ENCODE measurements around the gene IAPP.
"Not testable (repeated sequence)": the region's sequence is repeated elsewhere in the genome, so short reads cannot be mapped to it uniquely, and the experiment has no call there.

The IAPP gene

DNA sequence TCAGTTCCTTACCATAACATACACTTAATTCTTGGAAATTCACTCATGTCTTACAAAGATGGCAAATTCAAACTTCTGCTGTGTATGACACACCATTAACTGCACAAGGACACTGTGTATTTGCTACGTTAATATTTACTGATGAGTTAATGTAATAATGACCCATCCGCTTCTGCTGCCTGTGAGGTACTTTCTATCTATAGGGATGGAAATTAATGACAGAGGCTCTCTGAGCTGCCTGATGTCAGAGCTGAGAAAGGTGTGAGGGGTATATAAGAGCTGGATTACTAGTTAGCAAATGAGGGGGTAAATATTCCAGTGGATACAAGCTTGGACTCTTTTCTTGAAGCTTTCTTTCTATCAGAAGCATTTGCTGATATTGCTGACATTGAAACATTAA is at the start of gene IAPP:
Gene IAPP, plus strand, starts transcription at position 301 of the 400 bp plus-strand sequence. CDS start 450 bp downstream, outside the sequence.
- no peak for DNase-seq

DNA sequence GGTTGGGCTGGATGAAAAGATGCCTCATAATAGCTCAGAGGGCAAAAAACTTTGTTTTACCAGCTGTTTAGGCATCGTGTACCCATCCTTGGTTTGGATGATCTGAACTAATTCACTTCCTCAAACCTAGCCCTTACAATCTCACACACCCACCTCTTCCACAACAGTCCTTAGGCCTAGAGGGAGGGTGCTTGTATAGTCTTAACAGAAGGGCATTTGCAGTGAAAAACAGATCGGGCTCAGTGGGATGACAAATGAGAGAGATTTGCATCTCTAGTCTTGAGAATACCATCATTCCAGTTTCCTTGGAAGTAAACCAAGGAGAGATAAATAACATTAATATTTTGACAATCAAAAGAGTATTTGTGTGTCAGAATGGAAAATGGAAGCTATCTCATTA is 49.0 kb upstream of the IAPP start:
- DNase-seq: no peak

DNA sequence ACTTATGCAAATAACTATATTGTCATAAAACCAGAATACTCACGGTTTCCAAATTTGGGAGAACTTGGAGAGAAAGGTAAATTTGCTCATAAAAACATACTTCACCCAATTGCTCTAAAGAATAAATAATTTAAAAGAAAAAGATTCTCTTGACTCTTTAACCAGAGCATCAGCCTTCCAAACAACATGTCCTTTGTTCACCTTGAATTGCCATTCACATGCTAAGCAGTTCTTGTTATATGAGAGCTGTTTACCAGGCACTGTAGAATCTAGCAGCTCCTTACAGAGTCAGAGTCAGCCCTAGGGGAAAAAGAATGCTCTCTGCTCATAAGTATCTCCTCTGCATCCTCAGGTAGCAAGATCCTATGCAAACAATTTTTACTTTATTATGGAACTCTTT is 48.2 kb upstream of the IAPP start:
- DNase-seq: no peak

DNA sequence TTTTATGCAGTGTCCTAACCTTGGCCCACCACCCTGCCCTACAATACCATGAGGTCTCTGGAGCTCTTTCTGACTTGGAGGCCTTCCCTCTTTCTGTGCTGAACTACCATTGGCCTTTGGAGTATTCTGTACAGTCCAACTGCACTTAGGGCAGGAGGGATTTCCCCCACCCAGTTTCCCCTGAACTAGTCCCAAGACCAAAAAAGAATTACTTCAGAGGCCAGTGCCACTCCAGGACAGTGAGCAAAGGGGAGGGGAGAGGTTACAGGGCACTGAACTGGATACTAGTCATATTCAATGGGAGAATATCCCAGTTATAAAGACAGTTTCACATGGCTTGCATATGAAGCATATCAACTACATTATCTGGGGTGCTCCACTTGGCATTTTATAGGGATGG is 44.1 kb upstream of the IAPP start:
- no peak for DNase-seq

DNA sequence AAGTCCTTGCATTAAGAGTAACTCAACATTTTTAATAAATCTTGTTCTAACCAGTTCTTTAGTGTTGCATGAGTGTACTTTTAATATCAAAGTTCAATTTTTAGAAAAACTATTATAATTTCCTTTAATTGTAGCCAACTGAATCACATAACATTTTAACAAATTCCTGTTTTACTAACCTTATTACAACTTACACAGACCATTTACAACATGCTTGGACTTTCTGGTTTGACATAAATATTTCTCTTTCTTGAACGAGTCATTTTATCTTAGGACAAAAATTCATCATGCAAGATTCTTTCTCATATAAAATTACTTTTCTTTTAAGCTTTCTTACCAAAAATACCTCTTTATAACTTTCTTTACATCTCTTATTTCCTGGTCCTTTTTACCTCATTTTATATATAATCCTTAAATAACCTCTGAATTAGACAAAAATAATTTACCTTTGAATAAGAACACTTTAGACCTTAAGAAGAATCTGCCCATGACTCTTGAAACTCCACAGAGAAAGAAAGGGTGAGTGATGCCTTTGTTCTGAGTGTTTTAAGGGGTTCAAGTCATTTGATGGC is 41.9 kb upstream of the IAPP start:
- DNase-seq: no peak

DNA sequence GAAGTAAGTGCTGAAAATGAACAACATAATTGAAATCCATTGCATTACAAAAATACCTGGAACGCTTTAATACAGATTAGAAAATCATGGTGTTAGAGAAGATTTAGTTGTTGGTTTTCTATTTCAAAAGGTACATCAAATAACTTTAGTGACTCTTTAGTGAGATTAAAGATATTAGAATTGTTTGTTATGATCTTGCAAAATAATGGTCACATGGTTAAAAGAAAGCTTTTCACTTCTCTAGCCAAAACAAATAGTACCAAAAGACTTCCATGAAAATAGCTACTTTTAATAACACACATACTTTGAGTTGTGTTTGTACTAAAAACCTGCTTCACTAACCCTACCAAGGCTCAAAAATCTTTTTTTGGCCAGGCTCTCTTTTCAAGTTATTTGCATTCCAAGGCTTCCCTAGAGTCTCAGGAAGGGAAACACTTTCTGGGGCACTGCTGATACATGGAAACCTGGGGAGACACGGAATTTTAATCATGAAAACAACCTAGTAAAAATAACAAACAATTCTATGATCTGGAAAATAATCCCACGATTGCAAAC is 37.9 kb upstream of the IAPP start, which contains the start of gene SLCO1A2:
Gene SLCO1A2, minus strand, starts transcription at position 147 of the 555 bp plus-strand sequence. CDS start 270 bp downstream, outside the sequence.
- DNase-seq: no peak

DNA sequence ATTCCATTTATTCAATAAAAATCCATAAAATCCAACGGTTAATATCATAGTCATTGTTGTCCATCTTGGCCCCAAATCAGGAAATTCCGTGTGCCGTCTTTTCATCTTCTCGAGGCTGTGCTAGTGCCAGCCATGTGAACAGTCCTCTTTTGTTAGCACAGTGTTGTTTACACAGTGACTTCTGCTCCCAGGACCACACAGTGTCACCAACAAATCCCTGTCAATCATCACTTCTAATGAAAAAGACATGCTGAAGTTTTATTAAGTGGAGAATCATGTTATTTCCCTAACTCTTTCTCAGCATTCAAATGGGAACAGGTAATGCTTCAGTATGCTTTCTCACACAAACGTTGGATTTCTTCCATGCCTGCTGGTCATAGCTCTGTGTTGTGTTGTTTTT is 36.0 kb upstream of the IAPP start:
- no peak for DNase-seq

DNA sequence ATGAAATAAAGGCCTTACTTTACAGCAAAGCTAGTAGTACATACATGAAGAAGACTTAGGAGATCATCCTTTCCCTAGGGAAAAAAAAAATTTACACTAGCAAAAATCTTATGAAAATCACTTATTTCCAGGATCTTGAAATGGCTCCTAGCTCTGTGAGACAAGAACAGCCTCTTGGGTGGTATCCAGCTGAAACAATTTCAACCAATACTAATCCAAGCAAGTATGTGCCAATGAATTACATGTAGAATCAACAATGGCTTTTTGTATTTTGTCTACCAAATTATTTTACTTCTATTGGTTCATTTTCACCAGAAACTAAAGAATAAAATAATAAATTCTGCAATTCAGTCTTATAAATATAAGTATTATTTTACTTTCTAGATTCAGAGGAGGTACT is 35.2 kb upstream of the IAPP start:
- DNase-seq: no peak

DNA sequence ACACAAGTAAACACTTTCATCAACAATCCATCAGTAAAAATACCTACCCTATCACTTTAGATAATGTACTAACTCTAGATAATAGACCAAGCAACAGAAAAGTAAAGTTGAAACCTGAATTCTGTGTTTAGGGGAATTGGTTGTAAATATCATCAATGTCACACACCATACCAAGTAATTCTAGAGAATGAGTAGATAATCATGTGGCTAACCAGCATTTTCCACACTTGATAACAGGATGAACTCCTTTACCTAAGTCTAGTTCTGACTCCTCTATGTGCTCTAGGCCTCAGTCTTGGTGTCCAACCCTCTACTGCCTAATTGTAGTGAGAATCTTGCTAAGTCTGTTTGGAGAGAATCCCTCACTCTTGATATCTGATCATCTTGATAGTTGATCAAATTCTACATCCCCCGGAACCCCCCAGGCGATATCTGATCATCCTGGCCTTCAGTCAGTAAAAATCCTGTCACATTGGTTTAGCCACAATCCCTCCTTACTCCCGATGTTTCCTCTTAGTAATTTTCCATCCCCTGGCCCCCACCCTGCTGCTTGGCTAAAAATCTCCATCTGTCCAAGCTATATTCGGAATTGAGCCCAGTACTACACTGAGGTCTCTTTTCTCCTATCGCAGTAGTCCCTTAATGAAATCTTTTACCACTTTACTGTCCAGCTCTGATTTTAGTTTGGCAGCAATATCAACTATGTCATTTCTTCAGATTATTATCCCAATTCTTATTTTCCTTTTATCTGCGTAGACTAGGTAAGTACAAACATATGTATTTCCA is 34.5 kb upstream of the IAPP start:
- no peak for DNase-seq

DNA sequence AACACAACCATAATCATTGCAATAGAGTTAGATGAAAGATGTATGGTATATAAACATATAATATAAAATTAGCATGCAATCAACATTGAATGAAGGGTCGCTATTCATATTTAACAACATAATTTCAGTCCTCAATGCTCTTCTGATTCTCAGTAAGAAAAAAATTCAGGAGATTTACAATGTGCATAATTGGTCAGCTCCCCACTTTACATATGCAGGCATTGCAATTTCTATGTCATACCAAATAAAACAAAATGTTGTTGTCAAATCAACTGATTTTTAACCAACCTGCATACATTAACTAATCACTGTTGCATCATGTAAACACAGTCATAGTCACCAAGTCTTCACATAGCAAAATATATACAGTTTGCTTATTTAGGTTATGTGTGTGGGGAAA is 32.8 kb upstream of the IAPP start:
- DNase-seq: no peak

DNA sequence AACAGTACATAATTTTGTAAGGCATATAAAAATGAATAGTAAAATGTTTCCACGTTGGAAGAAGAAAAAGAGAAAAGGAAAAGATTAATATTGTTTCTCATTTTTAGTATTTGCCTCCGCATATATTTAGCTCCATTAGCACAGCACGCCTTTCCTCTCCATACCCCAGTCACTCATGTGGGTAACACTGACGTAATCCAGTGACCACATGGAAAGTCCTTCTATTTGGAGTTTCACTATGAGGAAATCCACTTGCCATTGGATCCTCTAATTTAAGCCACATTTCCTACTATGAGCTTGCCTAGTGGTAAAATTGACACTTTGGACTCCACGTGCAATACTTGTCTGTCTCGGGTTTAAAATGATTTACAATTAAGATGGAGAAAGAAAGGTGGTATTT is 32.3 kb upstream of the IAPP start:
- no peak for DNase-seq

DNA sequence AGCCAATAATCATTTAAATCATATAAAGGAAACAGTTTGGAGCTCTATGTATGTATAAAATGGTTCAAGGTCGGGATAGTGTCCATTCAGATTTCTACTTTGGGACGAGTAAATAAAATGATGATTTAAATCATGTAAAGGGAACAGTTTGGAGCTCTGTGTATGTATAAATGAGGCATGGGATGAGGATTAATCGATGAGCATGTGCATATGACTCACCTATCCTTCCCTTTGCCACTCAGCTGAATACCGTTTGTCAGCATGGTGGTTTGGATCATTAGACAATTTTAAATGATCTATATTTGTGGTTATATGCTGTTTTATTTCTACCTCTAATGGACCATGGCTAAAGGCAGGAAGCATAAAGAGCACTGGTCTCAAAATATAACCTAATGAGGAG is 30.9 kb upstream of the IAPP start:
- no peak for DNase-seq

DNA sequence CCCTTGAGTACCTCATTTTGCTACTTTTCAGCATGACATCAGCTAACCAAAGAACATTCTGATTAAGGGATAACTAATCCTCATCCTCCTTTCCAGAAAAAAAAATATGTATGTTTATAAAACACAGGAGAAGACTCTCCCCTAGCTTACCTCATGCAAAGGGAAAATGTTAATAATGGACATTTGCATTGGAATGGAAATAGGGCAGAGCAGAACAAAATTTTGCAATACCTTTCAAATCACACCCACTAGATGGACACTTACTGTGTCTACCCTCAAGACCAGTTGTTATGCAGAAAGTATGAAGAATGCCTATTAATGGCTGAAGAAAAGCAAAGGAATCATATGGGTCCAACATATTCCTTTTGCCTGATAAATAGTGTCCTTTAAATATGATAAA is 29.1 kb upstream of the IAPP start:
- no peak for DNase-seq

DNA sequence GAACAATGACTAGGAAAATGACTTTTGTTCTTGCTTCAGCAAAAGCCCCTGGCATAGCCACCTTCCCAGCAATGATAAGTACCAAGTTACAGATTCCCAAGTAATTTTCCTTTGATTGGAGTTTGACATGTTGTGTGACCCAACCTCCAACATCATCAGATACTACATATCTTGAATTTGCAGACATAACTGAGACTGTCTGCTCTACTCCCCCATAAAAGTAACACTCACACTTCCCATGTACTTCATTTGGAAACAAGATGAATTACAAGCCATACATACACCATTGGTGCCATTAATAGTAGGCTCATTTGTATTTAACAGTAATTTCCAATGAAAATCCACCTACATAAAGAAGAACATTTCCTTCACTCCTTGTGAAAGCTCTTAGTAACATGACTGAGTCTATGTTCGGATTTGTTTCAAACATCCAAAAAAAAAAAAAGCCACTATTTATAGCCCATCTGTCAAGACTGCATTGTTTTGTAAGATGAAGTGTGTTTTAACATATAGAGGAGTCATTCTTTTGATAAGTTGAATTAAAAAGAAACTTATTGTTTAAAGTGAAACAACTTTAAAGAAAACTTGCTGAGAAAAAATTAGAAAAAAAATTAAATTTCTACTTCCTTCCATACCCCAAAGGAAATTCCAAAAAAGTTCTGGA is 26.0 kb upstream of the IAPP start:
- DNase-seq: no peak

DNA sequence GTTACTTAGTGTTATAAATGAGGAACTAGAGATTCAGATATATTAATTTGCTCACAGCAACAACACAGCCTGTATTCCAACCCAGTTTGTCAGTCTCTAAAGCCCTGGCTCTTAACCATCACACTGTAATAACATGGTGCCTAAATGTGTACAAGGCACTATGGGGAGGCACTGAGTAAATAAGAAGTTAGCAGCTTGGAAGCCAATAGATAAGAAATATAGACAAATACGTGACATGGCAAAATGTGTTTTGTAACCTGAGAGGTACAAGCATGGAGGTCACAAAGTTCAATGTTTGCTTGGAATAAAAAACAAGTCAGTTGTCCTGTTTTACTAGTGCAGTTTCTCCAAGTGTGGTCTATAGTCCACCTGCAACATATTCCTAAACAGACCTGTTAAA is 21.7 kb upstream of the IAPP start:
- DNase-seq: no peak

DNA sequence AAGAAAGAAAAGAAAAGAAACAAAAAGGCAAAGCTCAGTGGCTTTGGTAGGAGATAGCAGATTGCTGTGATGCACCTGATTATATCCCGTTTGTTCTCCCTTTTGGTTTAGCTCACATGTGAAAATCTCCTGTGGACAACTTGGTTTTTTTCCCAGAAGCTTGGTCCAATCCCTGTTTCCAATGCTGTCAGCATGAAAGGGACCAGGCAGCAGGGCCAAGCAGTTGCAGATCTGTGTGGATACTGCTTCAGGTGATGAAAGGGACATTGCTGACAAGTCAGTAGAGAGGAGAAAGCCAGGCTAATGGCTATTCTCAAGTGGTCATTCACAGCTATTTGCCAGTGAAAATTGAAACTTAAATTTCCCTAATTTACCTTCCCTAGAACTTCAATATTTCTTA is 19.2 kb upstream of the IAPP start:
- DNase-seq: no peak

DNA sequence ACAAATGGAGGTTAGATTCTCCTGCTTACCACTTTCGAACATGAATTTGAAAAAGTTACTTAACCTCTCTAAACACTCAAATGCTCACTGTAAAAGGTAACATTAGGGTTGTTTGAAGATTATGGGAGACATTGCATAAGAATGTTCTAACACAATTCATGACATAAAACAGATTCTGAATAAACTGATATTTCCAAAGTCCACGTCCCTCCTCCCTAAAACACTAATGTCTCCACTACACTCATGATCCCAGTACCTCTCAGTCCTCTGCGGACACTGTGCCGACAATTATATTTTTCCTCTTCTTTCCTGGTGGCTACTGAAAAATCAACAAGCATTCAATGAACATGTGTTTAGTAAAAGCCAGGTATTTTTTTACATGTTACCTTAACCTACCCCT is 18.8 kb upstream of the IAPP start:
- DNase-seq: no peak

DNA sequence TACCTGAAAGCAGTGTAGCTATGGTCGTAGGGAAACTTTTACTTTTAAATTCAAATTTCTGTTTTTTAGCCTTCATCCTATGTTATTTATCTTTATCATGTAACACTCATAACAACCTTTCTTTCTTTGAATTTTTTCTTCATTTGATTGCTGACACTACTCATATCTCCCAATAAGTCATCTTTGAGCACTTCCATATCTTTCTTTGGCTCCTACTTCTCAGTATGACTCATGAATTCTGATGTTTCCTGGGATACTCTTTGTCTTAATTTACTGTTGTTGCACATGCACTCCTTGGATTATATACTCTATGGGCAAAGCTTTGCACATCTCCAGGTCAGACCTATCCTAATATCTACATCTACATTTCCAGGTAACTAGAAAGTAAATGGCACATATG is 18.1 kb upstream of the IAPP start:
- no peak for DNase-seq

DNA sequence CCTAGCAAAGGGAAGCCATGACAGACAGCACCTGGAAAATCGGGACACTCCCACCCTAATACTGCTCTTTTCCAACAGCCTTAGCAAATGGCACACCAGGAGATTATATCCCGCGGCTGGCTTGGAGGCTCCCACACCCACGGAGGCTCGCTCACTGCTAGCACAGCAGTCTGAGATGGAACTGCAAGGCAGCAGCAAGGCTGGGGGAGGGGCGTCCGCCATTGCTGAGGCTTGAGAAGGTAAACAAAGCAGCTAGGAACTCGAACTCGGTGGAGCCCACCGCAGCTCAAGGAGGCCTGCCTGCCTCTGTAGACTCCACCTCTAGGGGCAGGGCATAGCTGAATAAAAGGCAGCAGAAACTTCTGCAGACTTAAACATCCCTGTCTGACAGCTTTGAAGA is 12.1 kb upstream of the IAPP start:
- not testable (repeated sequence) for DNase-seq

DNA sequence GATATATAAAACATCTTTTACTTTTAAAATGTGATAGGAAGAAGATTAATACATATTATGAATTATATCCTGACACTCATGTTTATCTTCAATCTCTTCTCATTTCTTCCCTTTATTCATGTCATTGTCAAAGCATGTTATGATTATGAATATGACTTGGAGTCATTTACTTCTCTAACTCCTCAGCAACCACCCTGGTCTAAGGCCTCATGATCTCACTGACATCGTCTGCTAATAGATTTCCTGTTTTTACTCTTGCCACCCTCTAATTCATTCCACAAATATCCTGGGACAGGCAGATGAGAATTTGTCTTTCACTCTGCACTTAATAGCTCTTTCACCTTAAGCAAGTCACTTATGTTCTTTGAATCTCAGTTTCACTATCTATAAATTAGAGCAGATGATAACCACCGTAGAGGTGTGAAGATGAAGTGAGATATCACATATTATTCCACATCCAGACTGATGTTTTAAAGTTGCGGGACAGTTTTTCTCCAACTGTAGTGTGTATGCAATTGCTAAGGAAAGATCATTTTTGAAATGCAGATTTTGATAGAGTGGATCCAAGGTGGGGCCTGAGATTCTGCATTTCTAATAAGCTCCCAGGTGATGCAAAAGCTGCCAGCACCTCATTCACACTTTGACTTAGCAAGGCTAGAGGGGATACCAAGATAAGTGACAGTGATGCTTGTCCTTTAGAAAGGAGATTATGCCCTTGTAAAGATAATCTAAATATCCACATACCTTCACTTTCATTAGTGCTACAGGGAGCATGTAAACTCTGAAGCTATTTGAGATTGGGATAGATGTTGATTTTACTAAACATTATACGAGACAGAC is 3.3 kb upstream of the IAPP start:
- DNase-seq: no peak

DNA sequence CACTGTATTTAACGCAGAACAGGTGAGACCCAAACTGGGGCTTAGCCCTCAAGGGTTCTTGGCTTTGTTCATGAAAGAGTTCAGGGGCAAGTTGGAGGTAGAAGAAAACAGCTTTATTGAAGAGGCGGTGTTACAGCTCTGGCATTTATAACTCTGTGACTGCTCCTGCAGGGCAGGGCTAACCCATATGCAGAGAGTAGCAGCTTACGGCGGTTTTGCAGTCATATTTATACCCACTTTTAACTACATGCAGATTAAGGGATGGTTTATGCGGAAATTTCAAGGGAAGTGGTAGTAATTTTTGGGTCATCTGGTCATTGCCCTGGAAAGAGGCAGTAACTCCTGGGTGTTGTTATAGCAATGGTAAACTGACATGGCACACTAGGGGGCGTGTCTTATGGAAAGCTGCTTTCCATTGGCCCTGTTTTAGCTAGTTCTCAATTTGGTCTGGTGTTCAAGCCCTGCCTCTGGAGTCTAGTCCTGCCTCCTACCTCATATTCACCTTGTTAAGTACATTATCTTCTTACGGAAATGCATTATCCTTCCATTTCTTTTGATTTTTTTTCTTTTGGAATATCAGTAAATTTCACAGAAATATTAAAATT is 1.8 kb upstream of the IAPP start:
- DNase-seq: no peak

DNA sequence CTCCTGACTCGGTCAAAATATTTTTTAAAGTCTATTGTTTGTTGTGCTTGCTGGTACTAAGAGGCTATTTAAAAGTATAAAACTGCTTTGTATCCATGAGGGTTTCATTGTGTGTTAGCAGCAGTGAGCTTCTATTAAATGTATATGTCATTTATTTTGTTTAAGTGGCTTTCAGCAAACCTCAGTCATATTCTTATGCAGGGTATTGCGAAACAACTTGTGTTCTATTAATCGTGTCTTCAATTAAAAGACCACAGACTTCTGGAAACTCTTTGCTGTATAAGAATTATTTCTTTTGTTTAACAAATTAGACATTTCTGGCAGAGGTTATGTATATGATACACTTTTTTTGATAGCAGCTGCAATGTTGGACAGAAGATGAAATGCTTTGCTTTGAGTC is 6.5 kb downstream of the IAPP start:
- DNase-seq: no peak

DNA sequence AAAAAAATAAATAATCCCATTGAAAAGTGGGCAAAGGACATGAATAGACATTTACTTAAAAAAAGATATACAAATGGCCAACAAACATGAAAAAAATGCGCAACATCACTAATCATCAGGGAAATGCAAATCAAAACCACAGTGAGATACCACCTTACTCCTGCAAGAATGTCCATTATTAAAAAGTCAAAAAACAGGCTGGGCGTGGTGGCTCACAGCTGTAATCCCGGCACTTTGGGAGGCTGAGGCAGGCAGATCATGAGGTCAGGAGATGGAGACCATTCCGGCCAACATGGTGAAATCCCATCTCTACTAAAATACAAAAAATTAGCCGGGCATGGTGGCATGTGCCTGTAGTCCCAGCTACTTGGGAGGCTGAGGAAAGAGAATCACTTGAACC is 8.6 kb downstream of the IAPP start:
- not testable (repeated sequence) for DNase-seq
